Gastrocnemius medialis (tissue), 4 donors: Measurements from ENCODE around the gene DHRSX. TPM values are rescaled to one million over a fixed set of nuclear protein-coding genes. Genes with fewer than 3 reads are reported as not detected.
"Not testable (repeated sequence)": the region's sequence is repeated elsewhere in the genome, so short reads cannot be mapped to it uniquely, and the experiment has no call there.

ENCODE experiments used
- ATAC-seq, 2 donors: fragments of 150-250 bp; one replicate each; pipeline ENCODE4 v1.9.1; 2016
- DNase-seq, 2 donors: peaks; one replicate each; pipeline ENCODE4 v3.0.0-alpha.2; 2019
- H3K27ac ChIP-seq, 4 donors: fragments of 200-600 bp; sonication (generic); 1 replicate in 1 of 4; 2 replicates in 3 of 4; pipeline ENCODE4 v1.5.1; 2016 to 2018; ENCODE audit warnings: mild to moderate bottlenecking in 2 of 4, moderate library complexity in 1 of 4
- H3K27me3 ChIP-seq, 3 donors: fragments of 200-600 bp; sonication (generic) in 2 of 3; 1 replicate in 1 of 3; 2 replicates in 2 of 3; pipeline versions ENCODE4 v1.5.1 to v1.6.0; 2016 to 2019; ENCODE audit warnings: mild to moderate bottlenecking in 1 of 3, moderate library complexity in 1 of 3
- H3K36me3 ChIP-seq, 2 donors: fragments of 200-600 bp; sonication (generic) in 1 of 2; one replicate each; pipeline ENCODE4 v1.5.1; 2017 to 2018
- H3K4me1 ChIP-seq, 2 donors: fragments of 200-600 bp; sonication (generic) in 1 of 2; one replicate each; pipeline ENCODE4 v1.5.1; 2016 to 2017; ENCODE audit warnings: mild to moderate bottlenecking in 2 of 2
- H3K4me3 ChIP-seq, 4 donors: fragments of 200-600 bp; sonication (generic) in 3 of 4; 1 replicate in 1 of 4; 2 replicates in 3 of 4; pipeline ENCODE4 v1.5.1; 2016 to 2019; ENCODE audit warnings: mild to moderate bottlenecking in 2 of 4
- H3K9me3 ChIP-seq, 3 donors: fragments of 200-600 bp; sonication (generic) in 2 of 3; 1 replicate in 1 of 3; 2 replicates in 2 of 3; pipeline ENCODE4 v1.5.1; 2016 to 2019
- POLR2A ChIP-seq, 2 donors: fragments of 450-650 bp; IDR thresholded peaks; one replicate each; pipeline ENCODE4 v1.6.1; 2017; ENCODE audit warnings: antibody characterized with exemption in 2 of 2, mild to moderate bottlenecking in 2 of 2, moderate library complexity in 2 of 2
- in situ Hi-C, 4 donors: fragments of 200-750 bp; cut with MboI; loops; one replicate each; pipeline versions ENCODE4 v1.15.0 to v1.8.0; 2017; ENCODE audit warnings: low sequenced_read_pairs in 4 of 4
- intact Hi-C: fragments of 100-400 bp; cut with DNase I; formaldehyde crosslinking; loops from one replicate; pipeline ENCODE4 v1.15.1; 2023; ENCODE audit warnings: low total_unique reads
- total RNA-seq, 4 donors: library from RNA; depleted of rRNA; stranded (reverse); fragments of >200 nt; gene quantifications; one replicate each; pipeline versions ENCODE4 v1.1.0 to v1.2.3, GENCODE V29; 2016
- TF ChIP-seq, protein P1 (sequence below), 5 experiments: fragments of 450-650 bp in 3 of 5; fragments of 200-600 bp in 2 of 5; sonication (generic) in 2 of 5; IDR thresholded peaks in 4 of 5; conservative IDR thresholded peaks in 1 of 5; 1 replicate in 4 of 5; 2 replicates in 1 of 5; pipeline ENCODE4 v1.5.1; 2016 to 2019; ENCODE audit warnings: antibody characterized with exemption in 5 of 5, mild to moderate bottlenecking in 3 of 5, moderate library complexity in 3 of 5

Gene DHRSX
- total RNA-seq, 4 donors from 2014 or later, result 9.8 to 31.1 (median 13.6) TPM

DNA sequence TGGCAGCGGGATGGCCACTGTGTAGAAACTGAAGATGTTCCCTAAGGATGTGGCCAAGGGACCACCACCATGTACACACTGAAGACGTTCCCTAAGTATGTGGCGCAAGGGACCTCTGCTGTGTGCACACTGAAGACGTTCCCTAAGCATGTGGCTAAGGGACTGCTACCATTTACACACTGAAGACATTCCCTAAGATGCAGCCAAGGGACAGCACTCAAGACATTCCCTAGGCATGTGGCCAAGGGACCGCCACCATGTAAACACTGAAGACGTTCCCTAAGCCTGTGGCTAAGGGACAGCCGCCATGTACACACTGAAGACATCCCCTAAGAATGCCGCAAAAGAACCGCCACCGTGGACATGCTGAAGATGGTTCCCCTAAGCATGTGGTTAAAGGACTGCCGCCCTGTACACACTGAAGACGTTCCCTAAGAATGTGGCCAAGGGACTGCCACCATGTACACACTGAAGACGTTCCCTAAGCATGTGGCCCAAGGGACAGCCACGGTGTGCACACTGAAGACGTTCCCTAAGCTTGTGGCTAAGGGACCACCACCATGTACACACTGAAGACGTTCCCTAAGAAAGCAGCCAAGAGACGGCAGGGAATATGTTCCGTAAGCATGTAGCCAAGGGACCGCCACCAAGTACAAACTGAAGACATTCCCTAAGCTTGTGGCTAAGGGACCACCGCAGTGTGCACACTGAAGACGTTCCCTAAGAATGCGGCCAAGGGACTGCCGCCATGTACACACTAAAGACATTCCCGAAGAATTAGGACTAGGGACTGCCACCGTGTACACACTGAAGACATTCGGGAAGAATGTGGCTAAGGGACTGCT, 43.3 kb downstream of the DHRSX start:
- ATAC-seq, result no peak
- Histone ChIP-seq H3K27me3 (no peaks in the 10 kb centered on the region), H3K27ac (no peak overlapping the region), H3K36me3 (no peaks in the 10 kb centered on the region), H3K4me1 (no peaks in the 10 kb centered on the region), H3K9me3 (no peaks in the 10 kb centered on the region), H3K4me3 (no peak overlapping the region)
- TF ChIP-seq, protein P1, sequence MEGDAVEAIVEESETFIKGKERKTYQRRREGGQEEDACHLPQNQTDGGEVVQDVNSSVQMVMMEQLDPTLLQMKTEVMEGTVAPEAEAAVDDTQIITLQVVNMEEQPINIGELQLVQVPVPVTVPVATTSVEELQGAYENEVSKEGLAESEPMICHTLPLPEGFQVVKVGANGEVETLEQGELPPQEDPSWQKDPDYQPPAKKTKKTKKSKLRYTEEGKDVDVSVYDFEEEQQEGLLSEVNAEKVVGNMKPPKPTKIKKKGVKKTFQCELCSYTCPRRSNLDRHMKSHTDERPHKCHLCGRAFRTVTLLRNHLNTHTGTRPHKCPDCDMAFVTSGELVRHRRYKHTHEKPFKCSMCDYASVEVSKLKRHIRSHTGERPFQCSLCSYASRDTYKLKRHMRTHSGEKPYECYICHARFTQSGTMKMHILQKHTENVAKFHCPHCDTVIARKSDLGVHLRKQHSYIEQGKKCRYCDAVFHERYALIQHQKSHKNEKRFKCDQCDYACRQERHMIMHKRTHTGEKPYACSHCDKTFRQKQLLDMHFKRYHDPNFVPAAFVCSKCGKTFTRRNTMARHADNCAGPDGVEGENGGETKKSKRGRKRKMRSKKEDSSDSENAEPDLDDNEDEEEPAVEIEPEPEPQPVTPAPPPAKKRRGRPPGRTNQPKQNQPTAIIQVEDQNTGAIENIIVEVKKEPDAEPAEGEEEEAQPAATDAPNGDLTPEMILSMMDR (IDR thresholded peaks at IDR 0.05 in 4 of 5, conservative IDR thresholded peaks at IDR 0.05 in 1 of 5), result no peak
- TF ChIP-seq POLR2A (IDR thresholded peaks at IDR 0.05), result no peak
- intact Hi-C loops (no loop called here), in situ Hi-C loops (no loop called here)
- DNase-seq, result no peak

DNA sequence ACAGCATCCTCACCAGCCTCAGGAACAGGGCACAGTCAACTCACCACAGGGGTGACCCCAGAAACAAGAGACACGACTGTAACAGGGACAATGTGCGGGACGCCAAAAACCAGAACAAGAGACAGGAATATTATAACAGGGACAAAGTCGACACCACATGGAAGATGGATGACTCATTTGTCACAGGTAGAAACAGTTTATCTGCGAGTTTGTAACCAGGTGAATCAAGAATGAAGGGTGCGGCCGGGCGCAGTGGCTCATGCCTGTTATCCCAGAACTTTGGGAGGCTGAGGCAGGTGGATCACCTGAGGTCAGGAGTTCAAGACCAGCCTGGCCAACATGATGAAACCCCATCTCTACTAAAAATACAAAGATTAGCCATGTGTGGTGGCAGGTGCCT, 44.7 kb downstream of the DHRSX start:
- ATAC-seq, H3K27me3 ChIP-seq, H3K4me3 ChIP-seq, H3K36me3 ChIP-seq, H3K4me1 ChIP-seq, H3K9me3 ChIP-seq, in situ Hi-C loops, H3K27ac ChIP-seq, DNase-seq, intact Hi-C loops: not testable (repeated sequence)

DNA sequence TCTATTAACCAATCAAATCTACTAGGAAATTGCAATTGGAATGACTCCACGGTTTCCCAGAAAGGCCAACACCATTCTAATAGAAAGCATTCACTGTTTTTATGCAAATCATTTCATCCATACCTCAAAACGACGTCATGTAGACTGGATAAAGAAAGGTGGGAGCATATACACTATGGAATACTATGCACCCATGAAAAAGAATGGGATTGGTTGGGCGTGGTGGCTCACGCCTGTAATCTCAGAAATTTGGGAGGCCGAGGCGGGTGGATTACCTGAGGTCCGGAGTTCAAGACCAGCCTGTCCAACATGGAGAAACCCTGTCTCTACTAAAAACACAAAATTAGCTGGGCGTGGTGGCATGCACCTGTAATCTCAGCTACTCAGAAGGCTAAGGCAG, 46.2 kb downstream of the DHRSX start:
- DNase-seq, H3K4me3 ChIP-seq, intact Hi-C loops, ATAC-seq, H3K27me3 ChIP-seq, H3K36me3 ChIP-seq, H3K9me3 ChIP-seq, H3K4me1 ChIP-seq, in situ Hi-C loops, H3K27ac ChIP-seq: not testable (repeated sequence)

DNA sequence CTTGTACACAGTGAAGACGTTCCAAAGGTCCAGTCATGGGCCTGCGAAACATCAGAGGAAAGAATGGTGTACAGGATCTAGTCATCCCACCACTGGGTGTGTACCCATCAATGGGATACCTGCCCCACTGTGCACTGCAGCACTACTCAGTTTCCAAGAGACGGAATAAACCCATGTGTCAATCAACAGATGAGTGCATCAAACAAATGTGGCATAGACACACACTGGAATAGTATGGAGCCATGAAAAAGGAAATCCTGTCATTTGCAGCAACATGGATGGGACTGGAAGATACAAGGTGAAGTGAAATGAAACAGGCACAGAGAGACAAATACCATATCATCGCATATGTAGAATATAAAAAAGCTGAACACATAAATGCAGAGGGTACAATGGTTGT, 48.0 kb downstream of the DHRSX start:
- H3K36me3 ChIP-seq, result no peaks in the 10 kb centered on the region
- intact Hi-C loops (no loop called here), in situ Hi-C loops (no loop called here)
- no peaks in the 10 kb centered on the region for H3K4me1 ChIP-seq
- TF ChIP-seq, protein P1 (IDR thresholded peaks at IDR 0.05 in 4 of 5, conservative IDR thresholded peaks at IDR 0.05 in 1 of 5), result no peak
- TF ChIP-seq POLR2A (IDR thresholded peaks at IDR 0.05), result no peak
- ATAC-seq (no peak), DNase-seq (no peak)
- no peak overlapping the region for H3K27ac ChIP-seq
- no peaks in the 10 kb centered on the region for H3K27me3 ChIP-seq
- H3K4me3 ChIP-seq, result no peak overlapping the region
- H3K9me3 ChIP-seq, result no peaks in the 10 kb centered on the region

DNA sequence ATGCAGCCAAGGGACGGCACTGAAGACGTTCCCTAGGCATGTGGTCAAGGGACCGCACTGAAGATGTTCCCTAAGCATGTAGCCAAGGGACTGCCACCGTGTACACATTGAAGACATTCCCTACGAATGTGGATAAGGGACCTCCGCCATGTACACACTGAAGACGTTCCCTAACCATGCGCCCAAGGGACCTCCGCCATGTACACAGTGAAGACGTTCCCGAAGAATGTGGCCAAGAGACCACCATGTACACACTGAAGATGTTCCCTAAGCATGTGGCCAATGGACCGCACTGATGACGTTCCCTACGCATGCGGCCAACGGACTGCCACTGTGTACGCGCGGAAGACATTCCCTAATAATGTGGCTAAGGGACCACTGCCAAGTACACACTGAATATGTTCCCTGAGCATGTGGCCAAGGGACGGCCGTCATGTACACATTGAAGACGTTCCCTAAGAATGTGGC, 48.4 kb downstream of the DHRSX start:
- intact Hi-C loops (no loop called here), in situ Hi-C loops (no loop called here)
- Histone ChIP-seq H3K27ac (no peak overlapping the region), H3K4me3 (no peak overlapping the region), H3K36me3 (no peaks in the 10 kb centered on the region), H3K9me3 (no peaks in the 10 kb centered on the region), H3K27me3 (no peaks in the 10 kb centered on the region), H3K4me1 (no peaks in the 10 kb centered on the region)
- TF ChIP-seq, protein P1 (IDR thresholded peaks at IDR 0.05 in 4 of 5, conservative IDR thresholded peaks at IDR 0.05 in 1 of 5), result no peak
- TF ChIP-seq POLR2A (IDR thresholded peaks at IDR 0.05), result no peak
- no peak for DNase-seq
- no peak for ATAC-seq
